Dermis microvascular lymphatic vessel endothelial cell (primary cell): ENCODE data around the gene BLTP3A. TPM values are rescaled to one million over a fixed set of nuclear protein-coding genes. Genes with fewer than 3 reads are reported as not detected.
"Not testable (repeated sequence)": the region's sequence is repeated elsewhere in the genome, so short reads cannot be mapped to it uniquely, and the experiment has no call there.

Experiments
- DNase-seq, 2 donors: peaks; one replicate each; pipeline versions ENCODE4 v3.0.0 to v3.0.0-alpha.2; 2010; ENCODE audit warnings: low read depth in 2 of 2
- total RNA-seq: library from RNA; depleted of rRNA; stranded (reverse); fragments of >200 nt; gene quantifications from 2 replicates; pipeline ENCODE4 v1.2.1, GENCODE V29; 2014

Gene BLTP3A
- total RNA-seq, 1 donor from 2014 or later: 7.6 TPM

GRCh38 chr6:34788111-34788510, 3.8 kb upstream of the BLTP3A start:
- DNase-seq: no peak

GRCh38 chr6:34791164-34791700, 651 bp upstream of the BLTP3A start:
- DNase-seq: peak in 1 of 2 donors; percentile 48

GRCh38 chr6:34792605-34793500, 970 bp downstream of the BLTP3A start:
- peak in 1 of 2 donors; percentile 36 for DNase-seq

GRCh38 chr6:34793877-34794276, 2.0 kb downstream of the BLTP3A start:
- no peak for DNase-seq

GRCh38 chr6:34795836-34796425, 4.0 kb downstream of the BLTP3A start:
- DNase-seq: peak; percentile 61 to 65

- DNase-seq: no peak
Observed at GRCh38 chr6:34798057-34798456, 6.2 kb downstream of the BLTP3A start.

GRCh38 chr6:34799547-34799946, 7.7 kb downstream of the BLTP3A start:
- no peak for DNase-seq

- DNase-seq: no peak
Observed at GRCh38 chr6:34804543-34804942, 12.7 kb downstream of the BLTP3A start.

- not testable (repeated sequence) for DNase-seq
Observed at GRCh38 chr6:34805074-34805473, 13.2 kb downstream of the BLTP3A start.

GRCh38 chr6:34806738-34807453, 15.0 kb downstream of the BLTP3A start:
- DNase-seq: no peak

- DNase-seq: not testable (repeated sequence)
Observed at GRCh38 chr6:34808473-34808872, 16.6 kb downstream of the BLTP3A start.

- not testable (repeated sequence) for DNase-seq
Observed at GRCh38 chr6:34809419-34809818, 17.5 kb downstream of the BLTP3A start.

- peak in 1 of 2 donors; percentile 47 for DNase-seq
Observed at GRCh38 chr6:34810017-34810882, 18.4 kb downstream of the BLTP3A start.

GRCh38 chr6:34810936-34811632, 19.2 kb downstream of the BLTP3A start:
- DNase-seq: peak in 1 of 2 donors; percentile 59

- DNase-seq: no peak
Observed at GRCh38 chr6:34813028-34813713, 21.3 kb downstream of the BLTP3A start.

- no peak for DNase-seq
Observed at GRCh38 chr6:34816635-34817301, 24.9 kb downstream of the BLTP3A start.

- no peak for DNase-seq
Observed at GRCh38 chr6:34817446-34817845, 25.6 kb downstream of the BLTP3A start.

GRCh38 chr6:34818872-34819570, 27.1 kb downstream of the BLTP3A start:
- DNase-seq: not testable (repeated sequence)
